Heart left ventricle (tissue), 13 donors: Measurements from ENCODE around the gene SLC6A11.

Experiments
- POLR2A ChIP-seq, 2 donors: fragments of 450-650 bp; IDR thresholded peaks; one replicate each; pipeline ENCODE4 v1.6.1; 2017; ENCODE audit warnings: antibody characterized with exemption in 2 of 2, mild to moderate bottlenecking in 2 of 2, moderate library complexity in 2 of 2
- TF ChIP-seq, protein P1 (sequence below), 12 donors: fragments of 200-600 bp; sonication (generic) in 4 of 12; IDR thresholded peaks; one replicate each; pipeline versions ENCODE4 v1.5.0 to v1.8.0; 2018 to 2022; ENCODE audit warnings: antibody characterized with exemption in 12 of 12, mild to moderate bottlenecking in 5 of 12
- donor health status: ischemic (EF 13 %, LVEDD 7.1; RV severe dilation, severe dysfunction).
- donor health status: DM: no; HTN: yes; CAD: no.
- donor health status: DM: no; HTN: no; CAD: no.
- donor health status: ischemic (EF 25% LVEDD 6.9; RV normal size, moderate dysfunction).
- donor health status: ischemic (EF 25% LVEDD 5.7; RV mildly dilated, moderate dysfunction).
- donor health status: ischemic (EF 35%, LVEDD 5.7; RV mildly dilated, moderate dysfunction).
- donor health status: nonischemic (EF 11% LVEDD 7.7; RV severe dilation, severe dysfunction).
- donor health status: DM: yes; HTN: yes; CAD: no.
- donor health status: PGD.
- donor health status: ischemic (EF 29% LVEDD 5.4; RV normal size, mild dysfunction).
- donor health status: nonischemic (EF 23%, LVEDD 6.1; RV moderate dilation, normal function).

DNA sequence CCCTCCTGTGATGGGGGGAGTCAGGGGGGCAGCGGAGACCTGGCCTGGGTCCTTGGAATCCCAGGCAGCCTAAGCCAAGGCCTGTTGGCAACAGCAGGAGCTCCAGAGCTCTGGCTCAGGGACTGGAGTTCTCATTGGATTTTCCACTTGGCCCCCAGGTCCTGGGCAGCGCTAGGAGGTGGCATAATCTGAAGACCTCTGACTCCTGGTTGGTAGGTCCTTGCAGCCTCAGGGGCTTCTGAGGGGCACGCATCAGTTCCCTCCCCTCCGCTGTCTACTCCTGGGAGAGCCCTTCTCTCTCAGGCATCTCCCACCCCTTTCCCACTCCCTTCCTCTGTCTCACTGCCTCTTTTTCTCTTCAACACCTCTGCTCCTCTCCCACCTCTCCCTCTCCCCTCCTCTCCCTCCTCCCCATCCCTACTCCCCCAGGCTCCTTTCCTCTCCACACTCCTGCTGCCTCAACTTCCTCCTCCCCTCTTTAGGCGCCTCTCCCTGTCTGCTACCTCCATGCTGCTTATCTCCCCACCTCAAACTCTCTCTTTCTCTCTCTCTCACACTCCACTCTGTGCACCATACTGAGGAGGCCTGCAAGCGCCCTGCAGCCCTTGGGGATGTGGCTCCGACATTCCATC is 135.4 kb downstream of the SLC6A11 start:
- TF ChIP-seq, protein P1, sequence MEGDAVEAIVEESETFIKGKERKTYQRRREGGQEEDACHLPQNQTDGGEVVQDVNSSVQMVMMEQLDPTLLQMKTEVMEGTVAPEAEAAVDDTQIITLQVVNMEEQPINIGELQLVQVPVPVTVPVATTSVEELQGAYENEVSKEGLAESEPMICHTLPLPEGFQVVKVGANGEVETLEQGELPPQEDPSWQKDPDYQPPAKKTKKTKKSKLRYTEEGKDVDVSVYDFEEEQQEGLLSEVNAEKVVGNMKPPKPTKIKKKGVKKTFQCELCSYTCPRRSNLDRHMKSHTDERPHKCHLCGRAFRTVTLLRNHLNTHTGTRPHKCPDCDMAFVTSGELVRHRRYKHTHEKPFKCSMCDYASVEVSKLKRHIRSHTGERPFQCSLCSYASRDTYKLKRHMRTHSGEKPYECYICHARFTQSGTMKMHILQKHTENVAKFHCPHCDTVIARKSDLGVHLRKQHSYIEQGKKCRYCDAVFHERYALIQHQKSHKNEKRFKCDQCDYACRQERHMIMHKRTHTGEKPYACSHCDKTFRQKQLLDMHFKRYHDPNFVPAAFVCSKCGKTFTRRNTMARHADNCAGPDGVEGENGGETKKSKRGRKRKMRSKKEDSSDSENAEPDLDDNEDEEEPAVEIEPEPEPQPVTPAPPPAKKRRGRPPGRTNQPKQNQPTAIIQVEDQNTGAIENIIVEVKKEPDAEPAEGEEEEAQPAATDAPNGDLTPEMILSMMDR (IDR thresholded peaks at IDR 0.05), result no peak
- no peak for TF ChIP-seq POLR2A (IDR thresholded peaks at IDR 0.05)
